HPDE6-E6E7 (cell line): Measurements from ENCODE around the gene GARS1.

Experiments
- DNase-seq: peaks from one replicate; pipeline ENCODE4 v3.0.0; 2011; ENCODE audit warnings: missing footprints; ENCODE audit errors: extremely low spot score

Gene GARS1

DNA sequence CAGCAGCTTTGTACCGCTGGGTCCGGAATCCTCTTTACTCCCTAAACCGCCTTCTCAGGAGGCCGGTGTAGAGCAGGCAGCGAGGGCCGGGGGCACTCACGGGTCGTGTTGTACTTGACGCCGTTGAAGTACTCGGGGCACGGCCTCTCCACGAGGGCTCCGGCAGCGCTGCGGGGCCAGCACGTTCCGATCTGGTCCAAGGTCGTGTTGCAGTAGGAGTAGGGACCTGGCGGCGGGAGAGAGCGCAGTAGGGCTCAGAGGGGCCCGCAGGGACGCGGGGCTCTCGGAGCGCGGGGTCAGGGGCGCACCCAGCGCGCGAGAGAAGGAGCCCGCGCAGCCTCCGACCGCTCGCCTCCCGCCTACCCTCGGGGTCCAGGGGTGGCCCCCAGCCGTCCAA lies 87.1 kb downstream of the GARS1 start:
- DNase-seq: no peak

DNA sequence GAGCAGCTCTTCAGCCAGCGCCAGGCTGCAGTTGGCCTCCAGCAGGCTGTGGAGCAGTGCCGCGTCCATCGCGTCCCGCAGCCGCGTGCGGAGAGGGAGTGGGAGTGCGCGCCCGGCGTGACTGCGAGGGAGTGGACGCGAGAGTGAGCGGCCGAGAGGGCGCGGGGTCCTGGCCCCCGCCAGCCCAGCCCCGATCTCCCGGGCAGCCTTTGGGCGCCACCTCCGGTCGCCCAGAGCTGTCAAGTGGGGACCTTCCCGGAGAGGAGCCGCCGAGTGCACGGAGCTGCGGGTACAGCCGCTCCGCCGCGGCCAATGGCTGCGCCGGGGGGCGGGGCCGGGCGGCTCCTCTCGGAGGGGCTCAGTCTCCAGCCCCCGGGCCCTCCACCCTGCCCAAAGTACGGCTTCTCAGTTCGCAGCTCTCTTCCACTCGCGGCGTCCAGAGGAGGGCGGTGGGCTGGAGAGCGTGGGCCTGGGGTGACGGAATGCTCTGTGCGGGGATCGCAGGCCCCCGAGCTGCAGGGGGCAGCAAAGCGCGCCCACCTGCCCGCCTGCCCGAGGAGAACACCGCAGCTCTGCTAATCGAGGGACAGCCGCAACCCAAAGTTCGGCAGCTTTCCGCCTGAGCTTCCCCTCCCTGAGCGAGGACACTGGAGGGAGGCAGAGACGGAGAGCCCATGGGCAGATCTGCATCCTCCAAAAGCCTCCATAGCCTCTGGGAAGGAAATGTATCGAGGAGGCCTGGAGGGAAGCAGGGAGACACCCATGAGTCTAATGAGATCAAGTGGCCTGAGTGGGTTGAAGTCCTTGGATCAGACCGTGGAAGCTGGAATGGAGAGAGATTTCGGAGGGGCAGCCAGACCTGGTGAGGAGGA lies 87.8 kb downstream of the GARS1 start, which contains the start of gene CRHR2:
Gene CRHR2 (minus strand): TSS at position 245 of the 872 bp plus-strand sequence. CDS start 176 bp downstream, at position 69.
- no peak for DNase-seq

DNA sequence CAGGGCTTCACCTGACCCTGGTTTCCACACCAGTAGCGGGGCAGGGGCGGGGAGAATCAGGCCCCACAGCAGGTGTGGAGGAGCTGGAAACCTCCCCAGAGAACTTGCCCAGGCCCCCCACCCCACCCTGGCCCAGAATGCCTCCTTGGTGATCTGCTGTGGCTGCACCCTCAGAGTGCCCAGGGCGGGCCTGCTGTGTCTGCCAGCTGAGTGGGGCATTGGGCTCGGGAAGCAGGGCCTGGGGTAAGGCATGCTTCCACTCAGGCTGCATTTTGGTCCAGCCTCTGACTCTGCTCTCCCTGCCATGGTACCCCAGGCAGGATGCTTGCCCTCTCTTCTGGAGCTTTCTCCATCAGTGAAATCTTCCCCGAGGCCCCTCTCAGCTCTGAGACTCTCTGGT lies 88.6 kb downstream of the GARS1 start:
- DNase-seq: no peak
